HEK293 (cell line): ENCODE measurements around the gene TP53I11.

Experiments used
- CTCF ChIP-seq: fragments of 450-650 bp; formaldehyde crosslinking; IDR thresholded peaks from 2 replicates; pipeline ENCODE4 v1.5.1; 2016; ENCODE audit warnings: missing biosample characterization, missing genetic modification characterization
- MEIS1 ChIP-seq: sonication (generic); formaldehyde crosslinking; IDR thresholded peaks from 2 replicates; pipeline ENCODE4 v1.8.1; 2022; ENCODE audit warnings: missing genetic modification reagents, mild to moderate bottlenecking, borderline replicate concordance
- OVOL3 ChIP-seq: fragments of 450-650 bp; formaldehyde crosslinking; IDR thresholded peaks from 2 replicates; pipeline ENCODE4 v1.5.1; 2016; ENCODE audit warnings: missing biosample characterization, missing genetic modification characterization
- RBAK ChIP-seq: fragments of 450-650 bp; formaldehyde crosslinking; IDR thresholded peaks from 2 replicates; pipeline ENCODE4 v1.5.1; 2016; ENCODE audit warnings: missing biosample characterization, missing genetic modification characterization
- ZNF239 ChIP-seq: fragments of 450-650 bp; formaldehyde crosslinking; IDR thresholded peaks from 2 replicates; pipeline ENCODE4 v1.5.1; 2016; ENCODE audit warnings: missing biosample characterization, missing genetic modification characterization
- ZNF514 ChIP-seq: fragments of 450-650 bp; formaldehyde crosslinking; IDR thresholded peaks from 2 replicates; pipeline ENCODE4 v1.5.1; 2016; ENCODE audit warnings: missing biosample characterization, missing genetic modification characterization

- TF ChIP-seq CTCF (tag by site-specific recombination): no peak
- no peak for TF ChIP-seq RBAK (tag by site-specific recombination)
- TF ChIP-seq ZNF239 (tag by site-specific recombination): no peak
- TF ChIP-seq MEIS1 (CRISPR knock-in tag): no peak
- TF ChIP-seq ZNF514 (tag by site-specific recombination): no peak
- no peak for TF ChIP-seq OVOL3 (tag by site-specific recombination)
These were observed 31.9 kb upstream of the TP53I11 start for GRCh38 chr11:44982496-44983062.
